Measurements from ENCODE around the gene FAM174A. TPM values are rescaled to one million over a fixed set of nuclear protein-coding genes. Genes with fewer than 3 reads are reported as not detected.

FAM174A gene
- polyA plus RNA-seq, 2 of the 4 experiments (the other 2 are of a cell fraction) = 13.8 to 14.6 TPM

GRCh38 chr5:100493996-100494395 is 41.2 kb upstream of the FAM174A start (continued):
- TF ChIP-seq ZNF302 (CRISPR knock-in tag; IDR thresholded peaks at IDR 0.05) (no peak), SMC3 (IDR thresholded peaks at IDR 0.05) (no peak), EP300 (IDR thresholded peaks at IDR 0.05) (no peak), MAX (IDR thresholded peaks at IDR 0.05) (no peak), EHF (CRISPR knock-in tag; IDR thresholded peaks at IDR 0.05) (no peak), ESRRA (IDR thresholded peaks at IDR 0.05; ENCODE audit: borderline replicate concordance, low read length) (no peak), PHF8 (IDR thresholded peaks at IDR 0.05; ENCODE audit: borderline replicate concordance, low read depth) (no peak)

- Histone ChIP-seq H3K4me3 (no peak overlapping the region), H3K4me1 (no peaks in the 10 kb centered on the region), H3K9me3 (no peaks in the 10 kb centered on the region), H3K27ac (no peak overlapping the region), H3K4me2 (no peak overlapping the region)
- POLR2A ChIA-PET = no interaction called here
- CTCF ChIA-PET = no interaction called here
- TF ChIP-seq CTCF (IDR thresholded peaks at IDR 0.05) (no peak), JUNB (IDR thresholded peaks at IDR 0.05) (no peak), GATA3 (IDR thresholded peaks at IDR 0.05; ENCODE audit: borderline replicate concordance) (no peak)
- WGBS (ENCODE audit: missing lambda C conversion rate) = 24% methylated on average over 1 of the region's 1 CpG
- no peak for ATAC-seq
- no peak for FAIRE-seq
- DNase-seq (ENCODE audit: low read depth in 1 of 2, low spot score in 1 of 2) = no peak
These were observed 38.9 kb upstream of the FAM174A start for GRCh38 chr5:100496296-100496695.

- TF ChIP-seq MAZ (IDR thresholded peaks at IDR 0.05; ENCODE audit: borderline replicate concordance, low read depth, low read length) (no peak), JUN (IDR thresholded peaks at IDR 0.05) (no peak), HOXA7 (CRISPR knock-in tag; IDR thresholded peaks at IDR 0.05) (no peak), CBX8 (IDR thresholded peaks at IDR 0.05) (no peak)
- FAIRE-seq (no peak), DNase-seq (ENCODE audit: low read depth in 1 of 2, low spot score in 1 of 2) (no peak), ATAC-seq (no peak)
- no peak overlapping the region for H3K4me2 ChIP-seq
- H3K9me3 ChIP-seq = no peaks in the 10 kb centered on the region
- H3K4me1 ChIP-seq = peaks cover 6% of the 10 kb centered on the region; the same call in 2 of the 3 replicates
- 67% methylated on average over 2 of the region's 2 CpGs for WGBS (ENCODE audit: missing lambda C conversion rate)
- H3K4me3 ChIP-seq = no peak overlapping the region
- CTCF ChIA-PET = no interaction called here
- POLR2A ChIA-PET = no interaction called here
- H3K27ac ChIP-seq = no peak overlapping the region
These were observed 32.5 kb upstream of the FAM174A start for GRCh38 chr5:100502684-100503083.

- DNase-seq (ENCODE audit: low read depth in 1 of 2, low spot score in 1 of 2) (peak in 1 of 2 experiments; percentile 54), ATAC-seq (peak; percentile 87 to 93), FAIRE-seq (no peak)
- TF ChIP-seq SREBF2 (IDR thresholded peaks at IDR 0.05) = no peak
- TF ChIP-seq NPAS2 (CRISPR knock-in tag; IDR thresholded peaks at IDR 0.05; ENCODE audit: borderline replicate concordance) = no peak
- TF ChIP-seq FOSB (CRISPR knock-in tag; IDR thresholded peaks at IDR 0.05) = no peak
- TF ChIP-seq TP53 (CRISPR knock-in tag; IDR thresholded peaks at IDR 0.05) = no peak
- no peak for TF ChIP-seq PHF8 (IDR thresholded peaks at IDR 0.05; ENCODE audit: borderline replicate concordance, low read depth)
- no peak for TF ChIP-seq MAX (IDR thresholded peaks at IDR 0.05)
- no peak for TF ChIP-seq ELK1 (IDR thresholded peaks at IDR 0.05; ENCODE audit: low read depth, low read length)
- TF ChIP-seq SMC3 (IDR thresholded peaks at IDR 0.05) = no peak
- no peak for TF ChIP-seq CHD2 (IDR thresholded peaks at IDR 0.05; ENCODE audit: low read length, partially characterized antibody)
- TF ChIP-seq JUNB (IDR thresholded peaks at IDR 0.05) = no peak
- no peak for TF ChIP-seq TFCP2L1 (CRISPR knock-in tag; IDR thresholded peaks at IDR 0.05)
- TF ChIP-seq HDAC2 (IDR thresholded peaks at IDR 0.05) = no peak
- no peak for TF ChIP-seq POLR2AphosphoS2 (conservative IDR thresholded peaks at IDR 0.05; ENCODE audit: low read length)
- TF ChIP-seq EHF (CRISPR knock-in tag; IDR thresholded peaks at IDR 0.05) = no peak
- no peak for TF ChIP-seq ZNF302 (CRISPR knock-in tag; IDR thresholded peaks at IDR 0.05)
- no peak for TF ChIP-seq HOXA7 (CRISPR knock-in tag; IDR thresholded peaks at IDR 0.05)
- TF ChIP-seq BHLHE40 (IDR thresholded peaks at IDR 0.05; ENCODE audit: low read depth, low read length) = no peak
- no peak for TF ChIP-seq CBX8 (IDR thresholded peaks at IDR 0.05)
- TF ChIP-seq MAFK (IDR thresholded peaks at IDR 0.05; ENCODE audit: partially characterized antibody) = no peak
- ChIA-PET CTCF (interaction anchor here (0.7 kb wide), 1 partner anchor 29 kb away, joined by 3 read pairs; the partner anchor contains the start of gene FAM174A), POLR2A (interaction anchor here (1.2 kb wide), 1 partner anchor 29 kb away, joined by 5 read pairs; the partner anchor contains the start of gene FAM174A)
- 17% methylated on average over 1 of the region's 1 CpG for WGBS (ENCODE audit: missing lambda C conversion rate)
- H3K4me2 ChIP-seq = no peak overlapping the region
- H3K4me1 ChIP-seq = peaks cover 6% of the 10 kb centered on the region; the same call in 2 of the 3 replicates
- no peaks in the 10 kb centered on the region for H3K9me3 ChIP-seq
- H3K4me3 ChIP-seq = no peak overlapping the region
- no peak overlapping the region for H3K27ac ChIP-seq
These were observed 29.0 kb upstream of the FAM174A start for GRCh38 chr5:100505984-100506670.
